ENCODE data around the gene TMEM131. TPM values are rescaled to one million over a fixed set of nuclear protein-coding genes. Genes with fewer than 3 reads are reported as not detected.

TMEM131 gene
- total and polyA plus RNA-seq, 2 of the 8 experiments (the other 6 are each of a cell fraction or from before 2014, with no cell fraction given), result 9.7 to 22.9 TPM

DNA sequence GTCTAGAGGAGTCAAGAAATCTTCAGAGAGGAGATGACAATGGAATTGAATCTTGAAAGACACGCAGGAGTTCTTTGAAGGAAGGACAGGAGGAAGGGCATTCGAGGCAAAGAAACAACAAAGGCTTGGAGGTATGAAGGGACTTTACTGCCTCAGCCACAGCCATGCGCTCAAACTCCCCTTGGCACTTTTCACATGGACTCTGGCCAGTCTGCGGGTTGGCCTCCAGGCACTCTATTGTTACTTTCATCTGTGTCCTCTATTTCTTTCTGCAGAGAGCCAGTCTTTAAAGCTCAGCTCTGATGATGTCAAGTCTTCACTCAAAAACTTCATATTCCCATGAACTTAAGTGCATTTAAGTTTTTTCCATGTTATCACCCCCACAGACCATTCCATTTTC lies 186.9 kb downstream of the TMEM131 start:
- no peak overlapping the region for H2BK15ac ChIP-seq (ENCODE audit: low read length)
- no peak overlapping the region for H2BK20ac ChIP-seq (ENCODE audit: low read length)
- no peak overlapping the region for H3K4ac ChIP-seq (replicated peaks; ENCODE audit: insufficient read length, low read depth, low read length)
- H3K27ac ChIP-seq (ENCODE audit: low read depth, low read length), result no peak overlapping the region
- no peak overlapping the region for H2BK120ac ChIP-seq (replicated peaks; ENCODE audit: low read depth, low read length)
- no peak overlapping the region for H3K56ac ChIP-seq (replicated peaks; ENCODE audit: insufficient read length, low read depth, low read length)
- H2AK5ac ChIP-seq (ENCODE audit: low read depth, low read length), result no peak overlapping the region
- TF ChIP-seq EZH2 (IDR thresholded peaks at IDR 0.05; ENCODE audit: low read depth, low read length, severe bottlenecking) (no peak), CREB1 (IDR thresholded peaks at IDR 0.05) (no peak)
- no peak overlapping the region for H4K5ac ChIP-seq (ENCODE audit: insufficient read length, low read depth, low read length)
- H2BK5ac ChIP-seq (ENCODE audit: low read depth, low read length), result no peak overlapping the region
- no peak overlapping the region for H3K4me2 ChIP-seq (ENCODE audit: insufficient read depth in 1 of 2, low read depth in 2 of 2, low read length in 2 of 2)
- H3K36me3 ChIP-seq (ENCODE audit: control insufficient read depth in 2 of 4, insufficient read depth in 4 of 4, low read length in 3 of 4), result peaks cover 0 to 4% (median 0%) of the 10 kb centered on the region in 4 experiments; a peak in 2 of 8 replicates
- no peak overlapping the region for H3K4me3 ChIP-seq (ENCODE audit: extremely low read depth in 1 of 4, insufficient read depth in 2 of 4, low read depth in 3 of 4, low read length in 4 of 4)
- no peaks in the 10 kb centered on the region for H3K4me1 ChIP-seq (replicated peaks in 1 of 4; ENCODE audit: control insufficient read depth in 3 of 4, insufficient read depth in 4 of 4, low read length in 3 of 4)
- ChIA-PET CTCF (ENCODE audit: partially characterized antibody) (interaction anchor here (0.8 to 1.3 kb wide), 3 partner anchors 9 to 22 kb away, joined by 3 to 4 read pairs (median 3); no protein-coding TSS in a partner anchor), POLR2A (ENCODE audit: partially characterized antibody) (no interaction called here)
- no peaks in the 10 kb centered on the region for H3K79me1 ChIP-seq (ENCODE audit: low read depth, low read length)
- H3K9ac ChIP-seq (replicated peaks in 1 of 4; ENCODE audit: extremely low read depth in 1 of 4, low read depth in 3 of 4, low read length in 3 of 4), result no peak overlapping the region
- no peaks in the 10 kb centered on the region for H3K23me2 ChIP-seq (ENCODE audit: low read depth, low read length)
- H3K9me3 ChIP-seq (ENCODE audit: insufficient read depth in 2 of 2, low read depth in 1 of 2, low read length in 1 of 2), result no peaks in the 10 kb centered on the region
- no peaks in the 10 kb centered on the region for H3K79me2 ChIP-seq (ENCODE audit: control insufficient read depth in 1 of 2, insufficient read depth in 2 of 2, low read length in 2 of 2)
- 86% methylated on average over 4 of the region's 4 CpGs; no CpG with 5 or more reads in 1 of the 2 experiments for WGBS, 2 experiments (ENCODE audit: extremely low coverage in 1 of 2, insufficient coverage in 1 of 2, insufficient read length in 1 of 2, insufficient replicate concordance in 2 of 2, low coverage in 1 of 2, low lambda C conversion rate in 2 of 2, missing lambda C conversion rate in 1 of 2)
- no peak overlapping the region for H2AFZ ChIP-seq (ENCODE audit: low read length)
- H3K18ac ChIP-seq (ENCODE audit: extremely low read depth, low read length), result no peak overlapping the region
- no peak overlapping the region for H4K8ac ChIP-seq (ENCODE audit: extremely low read depth, insufficient read depth, low read length)
- no peak overlapping the region for H4K91ac ChIP-seq (replicated peaks; ENCODE audit: insufficient read length, low read length)
- no peaks in the 10 kb centered on the region for H4K20me1 ChIP-seq (replicated peaks in 1 of 2; ENCODE audit: control insufficient read depth in 1 of 2, insufficient read depth in 2 of 2, low read length in 2 of 2)
- no peak overlapping the region for H2BK12ac ChIP-seq (ENCODE audit: low read depth, low read length)
- FAIRE-seq, result no peak
- DNase-seq (ENCODE audit: low read depth in 1 of 2, low spot score in 2 of 2), result no peak
- H3K14ac ChIP-seq (ENCODE audit: insufficient read length), result no peak overlapping the region
- no peak overlapping the region for H3K23ac ChIP-seq (ENCODE audit: insufficient read length)
- H3K27me3 ChIP-seq (replicated peaks in 1 of 4; ENCODE audit: control insufficient read depth in 3 of 4, extremely low read depth in 1 of 4, insufficient read depth in 3 of 4, low read length in 3 of 4), result peaks cover 0 to 1% (median 0%) of the 10 kb centered on the region in 4 experiments; a peak in 1 of 7 replicates

Measured in H1 (cell line).